Muscle of arm (tissue), 12 donors: ENCODE measurements around the gene SHC1. TPM values are rescaled to one million over a fixed set of nuclear protein-coding genes. Genes with fewer than 3 reads are reported as not detected.

Source experiments
- DNase-seq: peaks from one replicate; pipeline ENCODE4 v3.0.0-alpha.2; 2013
- polyA plus RNA-seq, 12 donors: library from polyadenylated mRNA; unstranded; fragments of 120-200 nt; gene quantifications; one replicate each; pipeline ENCODE4 v1.2.1, GENCODE V29; 2013; ENCODE audit not compliant: insufficient read length in 12 of 12

The SHC1 gene
- polyA plus RNA-seq, 12 donors: 66.6 to 136 (median 92.4) TPM; not detected in 1

DNA sequence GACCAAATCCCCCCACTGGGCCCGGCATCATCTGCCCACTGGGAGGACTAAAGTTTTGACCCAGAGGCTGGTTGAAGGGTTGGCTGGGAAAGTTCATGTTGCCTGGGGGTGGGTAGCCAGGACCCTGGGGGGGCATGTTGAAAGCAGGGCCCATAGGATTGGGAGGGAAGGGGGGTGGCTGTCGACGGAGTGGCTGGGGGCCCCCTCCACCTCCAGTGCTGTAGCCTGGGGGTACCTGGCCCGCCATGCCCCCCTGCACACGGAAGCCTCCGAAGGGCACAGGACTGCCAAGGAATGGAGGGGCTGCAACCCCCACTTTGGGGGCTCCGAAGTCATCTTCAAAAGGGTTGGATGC, 11.1 kb downstream of the SHC1 start:
- DNase-seq: no peak

DNA sequence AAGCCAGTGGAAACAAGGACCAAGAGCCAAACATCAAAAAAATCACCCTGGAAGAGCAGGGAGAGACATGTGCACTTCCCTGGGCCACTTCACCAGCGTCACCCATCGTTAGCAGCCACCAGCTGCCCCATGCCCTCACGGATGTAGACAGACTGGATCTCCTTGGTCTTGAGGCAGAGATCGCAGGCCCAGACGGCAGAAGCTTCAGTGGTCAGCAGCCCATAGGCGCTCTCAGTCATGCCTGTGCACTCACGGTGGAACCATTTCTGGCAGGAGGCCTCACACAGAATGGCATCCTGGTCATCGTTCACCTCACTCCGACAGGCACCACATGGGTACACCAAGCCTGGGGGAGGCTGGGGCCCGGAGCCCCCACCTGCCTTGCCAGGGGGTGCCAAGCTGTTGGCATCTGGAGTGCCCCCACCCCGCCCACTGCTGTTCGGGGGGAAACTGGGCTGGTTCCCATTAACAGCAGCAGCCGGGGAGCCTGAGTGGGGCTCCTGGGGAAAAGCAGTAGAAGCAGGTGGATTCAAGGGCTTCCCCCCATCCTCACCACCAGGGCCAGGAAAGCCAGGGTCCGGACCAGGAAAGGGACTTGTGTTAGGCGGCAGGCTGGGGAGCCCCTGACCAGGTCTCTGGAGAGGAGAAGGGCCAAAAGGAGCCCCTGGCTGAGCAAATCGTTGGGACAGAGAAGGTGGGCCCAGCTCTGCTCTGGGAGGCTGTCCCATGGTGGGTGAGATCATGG, 11.7 kb downstream of the SHC1 start:
- DNase-seq: no peak

DNA sequence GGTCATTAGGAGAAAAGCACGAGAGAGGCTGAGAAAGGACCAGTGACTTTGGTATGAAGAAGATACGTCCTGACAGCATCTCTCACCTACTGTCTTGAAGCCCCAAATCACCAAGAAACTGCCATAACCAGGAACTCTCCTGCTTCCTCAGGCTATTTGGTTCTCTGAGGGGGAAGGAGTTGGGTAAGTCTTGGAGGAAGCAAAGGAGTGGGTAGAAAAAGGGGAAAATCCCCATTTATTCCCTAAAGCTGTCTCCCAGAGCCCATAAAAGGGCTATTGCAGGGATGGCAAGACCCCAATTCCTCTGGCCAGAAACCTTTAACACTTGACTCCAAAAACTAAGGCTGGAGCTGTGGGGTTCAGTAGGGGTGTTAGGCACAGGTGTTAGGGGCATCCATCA, 12.5 kb downstream of the SHC1 start:
- DNase-seq: no peak

DNA sequence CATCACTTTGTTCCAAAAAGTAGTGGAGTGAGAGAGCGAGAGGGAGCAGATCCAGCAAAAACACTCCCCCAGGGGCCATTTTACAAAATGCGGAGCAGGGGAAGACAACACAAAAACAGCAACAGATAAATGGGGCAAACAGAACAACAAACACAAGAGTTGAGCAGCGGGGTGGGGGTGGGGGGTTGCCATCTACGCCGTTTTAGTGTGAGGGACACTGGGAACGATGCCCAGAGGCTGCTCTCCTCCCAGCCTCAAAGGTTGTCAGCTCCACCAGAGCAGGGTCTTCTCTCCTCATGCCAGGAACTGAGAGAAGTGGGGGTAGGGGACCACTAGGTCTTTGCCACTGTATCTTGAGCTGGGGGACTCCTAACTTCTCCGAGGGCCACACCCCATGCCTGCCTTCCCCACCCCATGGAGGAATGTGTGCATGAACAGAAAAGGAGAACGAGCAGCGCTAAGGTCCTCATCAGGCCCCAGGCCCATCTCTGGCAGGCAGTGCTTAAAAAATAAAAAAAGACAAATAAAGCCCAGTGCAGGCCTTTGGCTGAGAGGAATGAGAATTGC, 13.4 kb downstream of the SHC1 start:
- DNase-seq: no peak

DNA sequence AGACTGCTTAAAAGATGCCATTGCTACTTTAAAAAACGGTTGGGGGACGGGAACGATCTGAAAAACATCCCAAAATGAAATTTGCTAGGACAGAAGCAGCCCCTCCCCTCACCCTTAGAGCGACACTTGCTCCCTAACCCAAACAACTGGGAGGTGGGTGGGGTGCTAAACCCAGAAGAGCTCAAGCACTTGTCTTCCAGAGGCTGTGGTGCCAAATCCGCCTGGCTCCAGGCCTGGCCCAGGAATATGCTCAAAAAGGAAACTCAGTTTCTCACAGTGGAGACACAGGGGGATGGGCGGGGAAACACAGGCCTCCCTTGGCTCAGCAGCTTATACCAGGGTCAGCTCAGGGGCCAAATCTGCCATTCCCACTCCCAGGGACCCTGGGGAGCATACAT, 14.0 kb downstream of the SHC1 start:
- DNase-seq: peak; percentile 60

DNA sequence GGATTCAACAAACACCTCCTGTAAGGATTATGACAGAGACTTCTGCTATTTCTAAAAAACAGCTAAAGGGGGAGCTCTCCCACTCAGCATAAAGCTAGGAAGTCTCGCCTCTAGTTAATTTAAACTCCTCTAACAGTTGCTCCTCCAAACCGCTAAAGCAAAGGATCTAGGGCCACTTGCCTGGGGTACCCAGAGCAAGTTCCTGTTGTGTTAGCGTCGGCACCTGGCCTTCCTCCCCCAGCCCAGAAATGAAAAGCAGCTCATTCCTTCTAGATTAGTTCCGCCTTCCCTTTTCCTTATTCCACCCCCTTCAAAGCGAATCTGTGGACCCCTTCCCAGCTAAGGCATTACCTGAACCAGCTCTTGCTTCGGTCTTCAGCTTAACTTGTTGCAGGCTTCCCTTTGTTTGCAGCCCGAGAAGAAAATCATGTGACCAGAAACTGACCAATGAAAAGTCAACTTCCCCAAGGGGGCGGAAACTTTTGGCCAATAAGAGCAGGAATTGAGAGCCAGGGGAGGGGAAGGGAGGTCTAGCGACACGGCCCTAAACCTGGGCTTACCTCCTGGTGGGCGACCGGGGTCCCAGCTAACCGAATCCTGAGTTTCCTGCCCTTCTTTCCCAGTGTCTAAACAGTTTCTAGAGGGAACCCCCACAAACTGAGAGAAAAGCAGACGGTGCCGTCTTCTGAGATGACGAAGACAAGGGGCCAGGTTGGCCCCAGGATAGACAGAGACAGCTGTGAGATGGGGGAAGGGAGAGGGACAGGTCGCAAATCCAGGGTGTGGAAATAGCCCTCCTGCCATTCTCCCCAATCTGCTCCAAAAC, 14.6 kb downstream of the SHC1 start, which contains the start of gene PBXIP1:
PBXIP1 (minus strand) TSS at position 382 of the 826 bp plus-strand sequence. CDS start 2,378 bp downstream, outside the sequence.
- peak; percentile 95 for DNase-seq

DNA sequence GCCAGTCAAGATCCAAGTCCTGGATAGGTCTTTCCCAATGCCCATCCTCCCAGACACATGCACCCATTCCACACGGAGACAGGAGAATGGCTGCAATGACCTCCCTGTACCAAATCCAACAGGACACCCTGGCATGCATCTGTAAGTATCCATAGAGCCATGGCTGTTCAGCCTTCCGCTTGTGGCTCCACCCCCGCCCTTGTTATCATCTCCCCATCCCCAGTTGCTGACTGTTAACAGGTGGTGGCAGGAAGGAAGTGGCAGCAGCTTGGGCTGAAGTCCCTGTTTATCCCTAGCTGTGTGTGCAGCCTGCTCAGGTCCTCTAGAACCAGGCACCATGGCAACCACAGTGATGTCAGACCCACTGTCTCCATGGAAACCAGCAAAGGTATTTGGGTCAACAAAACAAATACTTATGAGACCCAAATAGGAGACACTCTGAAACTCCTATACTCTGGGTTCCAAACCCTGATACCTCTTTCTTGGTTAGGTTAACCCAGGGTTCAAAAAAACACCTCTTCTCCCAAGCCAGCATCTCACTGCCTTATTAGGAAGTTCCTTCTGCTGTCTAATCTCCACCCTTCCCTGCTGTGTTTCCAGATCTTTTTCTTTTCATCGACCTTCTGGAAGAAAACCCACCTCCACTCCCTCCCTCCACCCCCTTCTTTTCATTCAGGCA, 15.4 kb downstream of the SHC1 start:
- DNase-seq: no peak

DNA sequence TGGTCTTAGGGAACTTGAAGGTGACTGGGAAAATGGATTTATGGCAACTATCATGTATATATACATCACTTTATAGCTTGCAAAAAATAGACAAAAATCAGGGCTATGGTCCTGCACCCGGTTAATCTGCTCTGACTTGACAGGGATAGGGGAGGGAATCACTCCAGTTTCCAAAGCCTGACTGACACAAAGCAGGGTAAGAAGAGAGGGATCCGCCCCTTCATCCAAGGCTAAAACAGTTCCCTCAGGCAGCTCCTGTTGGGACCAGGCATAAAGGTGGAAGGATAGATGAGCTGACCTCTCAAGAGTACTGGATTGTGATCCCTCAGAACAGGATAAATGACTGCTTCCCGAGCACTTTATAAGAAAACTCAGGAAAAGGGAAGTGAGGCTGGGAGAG, 16.0 kb downstream of the SHC1 start:
- DNase-seq: no peak

DNA sequence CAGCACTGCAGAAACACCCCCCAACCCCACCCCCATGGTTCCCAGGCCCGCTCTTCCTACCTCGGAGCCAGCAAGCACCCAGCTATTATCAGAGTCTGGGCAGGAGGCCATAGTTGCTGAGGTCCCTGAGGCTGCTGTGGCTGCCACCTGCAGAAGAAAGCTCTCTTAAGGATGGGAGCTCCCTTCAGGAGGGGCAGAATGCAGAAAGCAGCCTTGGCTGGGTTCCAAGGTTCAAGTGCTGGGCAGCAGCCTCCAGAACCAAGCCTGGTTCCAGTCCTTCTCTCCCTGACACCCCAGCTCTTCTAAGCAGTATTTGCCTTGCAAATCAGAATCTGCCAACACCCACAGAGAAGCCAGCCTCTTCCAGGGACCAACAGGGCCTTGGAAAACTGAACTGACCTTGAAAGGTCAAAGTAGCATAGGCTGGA, 16.9 kb downstream of the SHC1 start:
- no peak for DNase-seq

DNA sequence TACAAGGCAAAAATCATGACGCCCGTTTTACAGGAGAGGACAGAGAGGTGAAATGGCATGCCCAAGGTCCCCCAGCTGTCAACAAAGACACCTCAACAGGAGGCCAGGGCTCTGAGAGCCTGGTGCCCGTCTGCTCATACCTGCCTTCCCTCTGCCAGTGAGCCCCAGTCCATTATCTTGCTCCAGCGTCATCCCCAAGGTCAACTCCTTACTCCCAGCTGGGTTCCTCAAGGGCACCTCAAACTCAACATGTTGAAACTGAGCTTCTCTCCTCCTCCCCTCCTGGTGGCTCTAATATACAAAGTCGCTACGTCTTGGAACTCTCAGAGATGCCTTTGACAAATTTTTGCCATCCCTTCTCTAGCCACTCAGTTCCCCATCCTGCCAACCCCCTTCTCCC, 17.9 kb downstream of the SHC1 start:
- no peak for DNase-seq

DNA sequence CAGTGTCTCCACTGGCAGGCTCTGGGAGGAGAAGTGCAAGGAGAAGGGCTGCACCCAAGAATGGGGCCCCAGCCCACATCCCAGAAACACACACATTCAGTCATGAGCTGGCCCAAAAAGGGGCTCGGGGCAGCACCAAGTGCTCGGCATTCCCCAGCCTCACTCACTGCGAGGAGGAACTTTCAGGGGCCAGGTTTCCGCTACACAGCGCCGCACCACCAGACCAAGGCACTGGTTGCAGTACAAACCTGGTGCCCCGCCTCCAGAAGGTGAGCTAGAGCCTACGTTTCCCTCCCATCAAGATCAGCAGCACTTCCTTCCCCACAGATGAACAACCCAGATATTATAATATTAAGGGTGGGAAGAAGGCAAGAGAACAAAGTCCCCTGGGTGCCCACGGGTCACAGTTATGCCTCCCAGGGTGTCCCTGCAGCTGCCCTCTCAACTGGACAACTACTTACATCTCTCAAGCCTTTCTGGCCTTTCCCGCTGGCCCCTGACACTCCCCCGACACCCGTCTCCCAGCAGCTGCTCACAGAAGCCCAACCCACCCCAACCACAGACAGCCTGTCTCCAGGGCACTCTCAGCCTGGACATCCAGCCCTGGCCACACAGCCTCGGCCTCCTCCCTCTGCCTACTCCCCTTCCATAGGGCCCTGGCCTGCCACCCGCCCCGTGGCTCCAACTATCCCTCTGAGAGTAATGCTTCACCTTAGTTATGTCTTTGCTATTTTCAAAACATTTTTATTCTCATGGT, 18.5 kb downstream of the SHC1 start:
- DNase-seq: no peak

DNA sequence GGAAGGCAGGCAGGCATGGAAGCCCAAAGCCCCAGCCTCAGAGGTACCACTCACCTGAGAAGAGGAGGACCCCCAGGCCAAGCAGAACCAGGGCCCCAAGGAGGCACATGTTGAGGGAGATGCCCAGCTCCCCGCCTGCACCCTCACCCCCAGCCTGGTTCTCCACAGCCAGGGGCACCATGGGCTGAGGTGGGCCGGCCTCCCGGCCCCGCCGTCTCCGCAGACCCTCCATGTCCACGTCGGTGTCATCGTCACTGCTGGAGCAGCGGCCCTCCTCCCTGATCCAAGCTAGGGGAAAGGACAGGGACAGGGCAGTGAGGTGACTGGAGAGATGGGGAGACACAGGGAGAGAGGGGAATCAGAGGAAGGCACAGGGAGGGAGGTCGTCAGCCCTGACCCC, 22.5 kb downstream of the SHC1 start:
- no peak for DNase-seq

DNA sequence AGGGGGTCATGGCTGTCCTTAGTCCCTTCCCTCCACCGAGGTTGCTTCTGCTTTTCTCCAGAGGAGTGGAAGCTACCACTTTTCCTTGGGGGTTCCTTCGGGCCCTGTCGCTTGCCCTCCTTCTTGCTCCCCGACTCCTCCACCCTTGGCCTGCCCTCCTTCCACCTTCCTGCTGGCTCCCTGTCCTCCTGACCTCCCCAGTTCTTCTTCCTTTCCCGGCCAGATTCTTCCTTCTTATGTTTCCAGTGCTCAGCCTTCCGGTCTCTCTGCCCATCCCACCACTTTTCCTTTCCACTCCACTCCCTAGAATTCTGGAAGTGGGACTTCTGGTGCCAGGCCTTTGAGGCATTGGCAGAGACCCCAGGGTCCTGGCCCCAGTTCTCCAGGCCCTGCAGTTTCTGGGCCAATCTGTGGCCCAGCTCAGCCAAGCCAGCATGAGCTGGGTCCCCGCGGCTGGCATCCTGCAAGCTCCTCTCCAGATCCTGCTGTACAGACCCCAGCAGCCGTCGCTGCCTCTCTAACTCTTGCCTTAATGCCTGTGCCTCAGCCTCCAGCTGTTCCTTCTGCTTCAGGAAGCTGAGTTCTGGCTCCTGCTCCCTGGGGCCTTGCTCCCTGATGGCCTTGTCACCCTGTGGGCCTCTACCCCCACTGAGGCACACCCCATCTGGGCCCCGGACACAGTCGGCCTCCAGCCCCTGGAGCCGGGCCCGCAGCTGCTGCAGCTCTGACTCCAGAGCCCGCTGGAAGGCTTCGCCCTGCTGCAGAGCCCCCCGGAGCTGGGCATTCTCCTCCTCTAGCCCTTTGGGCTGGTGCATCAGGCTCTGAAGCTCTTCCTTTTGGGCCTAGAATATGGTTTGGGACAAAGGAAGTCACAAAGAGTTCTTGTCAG, 24.3 kb downstream of the SHC1 start:
- DNase-seq: no peak

DNA sequence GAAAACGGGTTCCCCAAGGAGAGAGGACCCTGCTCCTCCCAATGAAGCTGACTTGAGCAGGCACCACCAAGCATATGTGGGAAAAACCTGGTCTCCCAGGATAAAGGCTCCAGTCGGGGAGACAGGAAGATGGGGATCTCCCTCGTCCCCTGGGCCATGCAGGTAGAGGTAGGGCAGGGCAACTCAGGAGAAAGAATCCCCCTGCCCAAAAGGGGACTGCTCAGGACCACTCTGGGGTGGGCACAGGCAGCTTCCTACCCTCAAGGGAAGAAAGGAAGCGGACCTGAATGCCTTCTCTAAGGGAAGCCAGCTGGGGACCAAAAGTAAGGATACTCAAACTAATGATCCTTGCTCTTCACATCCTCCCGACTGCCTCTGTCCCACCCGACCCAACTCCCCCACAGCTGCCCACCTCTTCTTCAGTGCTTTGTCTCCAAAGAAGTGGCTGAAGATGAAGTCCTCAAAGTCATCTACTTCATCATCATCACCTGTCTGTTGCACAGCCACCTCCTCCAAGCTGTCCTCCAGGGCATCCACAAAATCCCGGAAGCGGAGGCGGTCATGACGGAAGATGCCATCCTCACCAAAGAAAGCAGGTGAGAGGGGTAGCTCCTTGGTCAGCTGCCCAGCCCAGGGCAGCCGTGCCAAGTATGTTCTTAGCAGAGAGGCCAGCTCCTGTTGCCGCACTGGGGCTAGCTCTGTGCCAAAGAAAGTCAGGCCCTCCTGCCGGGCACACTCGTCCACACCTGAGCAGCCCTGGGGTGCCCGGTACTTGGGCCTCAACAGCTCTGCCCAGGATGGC, 25.2 kb downstream of the SHC1 start:
- no peak for DNase-seq

DNA sequence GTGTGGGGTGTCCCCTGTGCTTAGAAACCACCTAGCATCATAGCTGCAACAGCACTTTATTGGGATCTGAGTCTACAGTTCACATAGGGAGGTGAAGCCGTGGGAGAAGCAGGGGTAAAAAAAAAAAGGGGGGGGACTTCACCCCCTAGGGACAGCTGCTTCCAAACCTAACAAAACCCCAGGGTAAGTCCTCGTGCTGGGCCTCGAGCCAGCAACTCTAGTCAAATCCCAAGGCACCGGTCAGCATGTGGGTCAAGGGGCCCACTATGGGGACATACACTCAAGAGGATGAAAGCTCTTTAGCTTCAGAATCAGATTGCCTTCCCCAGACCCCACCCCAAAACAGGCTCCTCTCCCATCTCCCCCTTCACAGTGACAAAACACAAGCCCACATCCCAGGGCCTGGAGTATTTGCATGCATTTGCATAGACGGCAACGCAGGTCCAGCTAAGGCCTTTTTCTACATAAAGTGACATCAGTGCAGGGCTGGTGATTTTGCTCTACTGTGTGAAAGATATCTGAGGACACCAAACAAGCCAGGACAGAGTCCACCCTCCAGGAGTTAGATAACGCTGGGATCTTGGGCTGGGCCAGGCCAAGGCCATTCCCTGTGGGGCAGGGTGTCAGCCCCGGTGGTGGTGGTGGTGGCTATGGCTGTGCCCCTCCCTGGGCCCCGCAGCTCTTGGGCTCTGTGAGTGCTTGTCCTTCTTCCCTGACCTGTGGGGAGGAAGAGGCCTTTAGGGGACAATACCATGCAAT, 26.0 kb downstream of the SHC1 start:
- DNase-seq: no peak

DNA sequence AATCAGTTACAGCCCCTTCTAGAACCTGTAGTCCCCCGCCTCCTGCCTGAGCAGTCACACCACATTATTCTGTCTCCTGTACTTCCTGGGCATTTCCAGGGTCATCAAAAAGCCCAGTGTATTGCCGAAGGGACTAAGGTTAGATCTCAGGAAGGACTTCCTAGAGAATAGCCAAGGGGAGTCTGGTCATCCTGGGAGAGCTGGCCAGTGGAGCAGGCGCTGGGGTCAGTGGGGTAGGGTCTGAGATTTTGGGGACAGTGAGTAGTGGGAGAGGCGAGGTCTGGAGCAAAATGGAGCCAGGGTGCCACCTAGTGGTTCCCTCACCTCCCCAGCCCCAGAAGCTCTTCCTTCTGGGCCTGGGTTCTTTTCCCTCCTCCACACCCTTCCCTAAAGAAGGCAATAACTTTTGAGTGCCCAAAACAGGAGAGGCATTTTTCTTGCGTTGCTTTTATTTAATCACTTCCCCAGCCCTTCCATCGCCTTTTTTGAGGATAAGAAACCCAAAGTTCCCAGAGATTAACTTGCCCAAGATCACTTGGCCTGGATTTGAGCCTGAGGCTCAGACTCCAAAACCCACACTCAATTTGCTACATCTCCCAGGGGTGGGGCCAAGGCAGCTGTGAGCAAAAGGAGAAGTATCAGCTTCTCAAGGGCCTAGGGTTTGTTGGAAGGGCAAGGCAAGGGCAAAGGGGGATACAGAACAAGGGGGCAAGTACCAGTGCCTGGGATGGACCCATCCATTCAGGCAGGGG, 26.7 kb downstream of the SHC1 start:
- no peak for DNase-seq

DNA sequence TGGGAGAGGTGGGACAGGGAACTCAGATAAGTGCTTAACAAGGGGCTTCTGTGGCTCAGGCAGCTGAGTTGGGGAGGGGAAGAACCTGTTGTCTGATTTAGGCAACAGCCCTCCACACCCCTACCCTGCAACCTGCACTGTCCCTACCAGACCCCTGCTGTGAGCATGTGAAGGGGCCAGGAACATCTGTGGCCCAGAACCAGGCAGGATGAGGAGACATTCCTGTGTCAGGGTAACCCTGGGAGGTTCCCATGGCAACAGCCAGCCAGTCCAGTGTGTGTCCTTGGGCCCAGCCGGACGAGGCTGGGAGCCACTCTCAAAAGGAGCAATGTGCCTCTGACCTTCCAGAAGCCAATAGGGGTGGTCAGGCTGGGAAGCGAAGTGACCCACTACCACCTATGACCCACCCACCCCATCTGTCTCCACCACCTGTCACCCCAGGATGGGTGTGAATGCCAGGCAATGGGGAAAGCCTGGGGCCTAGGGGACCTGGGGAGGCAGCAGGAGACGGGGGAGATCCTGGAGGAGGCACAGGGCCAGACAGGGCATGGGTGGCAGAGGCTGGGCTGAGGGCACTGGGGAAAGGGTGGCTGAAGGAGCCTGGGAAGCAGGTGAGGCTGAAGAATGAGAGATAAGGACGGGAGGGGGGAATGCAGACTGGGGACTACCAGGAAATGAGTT, 29.1 kb downstream of the SHC1 start:
- no peak for DNase-seq
